Activated CD8-positive, alpha-beta T cell treated with anti-CD3 and anti-CD28 coated beads, Interleukin-2, amount 10 ng/mL, durations not matched to agents 7 days and 5 days (primary cell): ENCODE results near the gene ERMN. TPM values are rescaled to one million over a fixed set of nuclear protein-coding genes. Genes with fewer than 3 reads are reported as not detected.
"Not testable (repeated sequence)": the region's sequence is repeated elsewhere in the genome, so short reads cannot be mapped to it uniquely, and the experiment has no call there.

Experiments used
- ATAC-seq: fragments of 150-1000 bp; cut with Tn5 transposase; one replicate; pipeline ENCODE4 v1.10.0; 2021; ENCODE audit warnings: moderate library complexity
- CTCF ChIA-PET: fragments of 350-600 bp; sonication (Branson Sonifier 250); formaldehyde crosslinking; loops from one replicate; lab custom pipeline; 2021; ENCODE audit warnings: antibody characterized with exemption; lab: Charles Lee
- POLR2A ChIA-PET: fragments of 350-600 bp; sonication (Branson Sonifier 250); formaldehyde crosslinking; loops from one replicate; lab custom pipeline; 2021; ENCODE audit warnings: antibody characterized with exemption; lab: Charles Lee
- DNase-seq: peaks from one replicate; pipeline ENCODE4 v3.0.0-alpha.2; 2020
- H3K27ac Mint-ChIP-seq: one replicate; pipeline ENCODE4 v1.8.0; 2021; ENCODE audit warnings: mild to moderate bottlenecking, mixed read lengths
- H3K27me3 Mint-ChIP-seq: one replicate; pipeline ENCODE4 v1.8.0; 2021; ENCODE audit warnings: low read depth, mixed read lengths
- H3K36me3 Mint-ChIP-seq: one replicate; pipeline ENCODE4 v1.8.0; 2021; ENCODE audit warnings: low read depth, mixed read lengths
- H3K4me1 Mint-ChIP-seq: one replicate; pipeline ENCODE4 v1.8.0; 2021; ENCODE audit warnings: low read depth, mixed read lengths
- H3K4me3 Mint-ChIP-seq: one replicate; pipeline ENCODE4 v1.8.0; 2021; ENCODE audit warnings: mild to moderate bottlenecking, mixed read lengths
- H3K9me3 Mint-ChIP-seq: one replicate; pipeline ENCODE4 v1.8.0; 2022; ENCODE audit warnings: mixed read lengths; ENCODE audit not compliant: insufficient read depth
- total RNA-seq, 2 experiments: library from RNA; stranded (reverse); gene quantifications; one replicate each; pipeline ENCODE4 v1.2.3, GENCODE V29; 2021

The ERMN gene, protein sequence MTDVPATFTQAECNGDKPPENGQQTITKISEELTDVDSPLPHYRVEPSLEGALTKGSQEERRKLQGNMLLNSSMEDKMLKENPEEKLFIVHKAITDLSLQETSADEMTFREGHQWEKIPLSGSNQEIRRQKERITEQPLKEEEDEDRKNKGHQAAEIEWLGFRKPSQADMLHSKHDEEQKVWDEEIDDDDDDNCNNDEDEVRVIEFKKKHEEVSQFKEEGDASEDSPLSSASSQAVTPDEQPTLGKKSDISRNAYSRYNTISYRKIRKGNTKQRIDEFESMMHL
- 1 to 10 TPM; 2.2 to 3.2 TPM for total RNA-seq

- DNase-seq (no peak), ATAC-seq (no peak)
- Mint-ChIP-seq H3K4me1 (peaks cover 38% of the 10 kb centered on the region), H3K27ac (no peak within 1 kb of the TSS), H3K4me3 (no peak within 1 kb of the TSS), H3K27me3 (no peaks in the 10 kb centered on the region), H3K36me3 (peaks cover 16% of the 10 kb centered on the region), H3K9me3 (no peaks in the 10 kb centered on the region)
- CTCF ChIA-PET = interaction anchor here (1.0 to 28.3 kb wide), 19 partner anchors 9 to 303 kb away, joined by 3 to 442 read pairs (median 11); partner anchors contain the start of genes ACVR1C and CYTIP
- POLR2A ChIA-PET = interaction anchor here (0.7 to 2.6 kb wide), 4 partner anchors 93 to 145 kb away, joined by 3 to 20 read pairs (median 4); no protein-coding TSS in a partner anchor
Observed at GRCh38 chr2:157325786-157326185, at the start of gene ERMN. ERMN (minus strand) TSS chr2:157325824; CDS start chr2:157325642, 182 bp downstream.

- no peak overlapping the region for H3K4me3 Mint-ChIP-seq
- no peak overlapping the region for H3K27ac Mint-ChIP-seq
- no peak for DNase-seq
- ATAC-seq = no peak
- H3K4me1 Mint-ChIP-seq = peaks cover 6% of the 10 kb centered on the region
- peaks cover 32% of the 10 kb centered on the region for H3K9me3 Mint-ChIP-seq
- CTCF ChIA-PET = no interaction called here
- POLR2A ChIA-PET = no interaction called here
- peaks cover 34% of the 10 kb centered on the region for H3K36me3 Mint-ChIP-seq
- H3K27me3 Mint-ChIP-seq = no peaks in the 10 kb centered on the region
Observed at GRCh38 chr2:157375384-157375783, 49.8 kb upstream of the ERMN start.

- H3K27me3 Mint-ChIP-seq, DNase-seq, H3K27ac Mint-ChIP-seq, CTCF ChIA-PET, POLR2A ChIA-PET, H3K4me3 Mint-ChIP-seq, ATAC-seq: not testable (repeated sequence)
- H3K9me3 Mint-ChIP-seq = peaks cover 10% of the 10 kb centered on the region
- peaks cover 22% of the 10 kb centered on the region for H3K4me1 Mint-ChIP-seq
- H3K36me3 Mint-ChIP-seq = peaks cover 26% of the 10 kb centered on the region
Observed at GRCh38 chr2:157368508-157368907, 42.9 kb upstream of the ERMN start.

GRCh38 chr2:157367704-157368103, 42.1 kb upstream of the ERMN start:
- DNase-seq = no peak
- Mint-ChIP-seq H3K4me3 (no peak overlapping the region), H3K9me3 (peaks cover 18% of the 10 kb centered on the region), H3K36me3 (peaks cover 33% of the 10 kb centered on the region), H3K27ac (no peak overlapping the region), H3K27me3 (no peaks in the 10 kb centered on the region), H3K4me1 (peaks cover 28% of the 10 kb centered on the region)
- ATAC-seq = no peak
- CTCF ChIA-PET = interaction anchor here (0.9 to 4.8 kb wide), 2 partner anchors 15 to 32 kb away, joined by 3 to 30 read pairs; no protein-coding TSS in a partner anchor
- POLR2A ChIA-PET = no interaction called here

GRCh38 chr2:157364257-157364974, 38.8 kb upstream of the ERMN start:
- H3K27ac Mint-ChIP-seq = peak overlapping the region; percentile 62
- peak overlapping the region; percentile 31 for H3K4me3 Mint-ChIP-seq
- H3K4me1 Mint-ChIP-seq = peaks cover 28% of the 10 kb centered on the region
- ATAC-seq (peak; percentile 73), DNase-seq (peak; percentile 50)
- ChIA-PET POLR2A (interaction anchor here (0.7 to 1.1 kb wide), 3 partner anchors 8 to 75 kb away, joined by 3 to 4 read pairs (median 3); no protein-coding TSS in a partner anchor), CTCF (interaction anchor here (0.6 to 4.8 kb wide), 6 partner anchors 11 to 109 kb away, joined by 3 to 30 read pairs (median 4); no protein-coding TSS in a partner anchor)
- peaks cover 62% of the 10 kb centered on the region for H3K36me3 Mint-ChIP-seq
- H3K27me3 Mint-ChIP-seq = no peaks in the 10 kb centered on the region
- peaks cover 42% of the 10 kb centered on the region for H3K9me3 Mint-ChIP-seq

GRCh38 chr2:157363612-157364101, 38.0 kb upstream of the ERMN start:
- peaks cover 28% of the 10 kb centered on the region for H3K4me1 Mint-ChIP-seq
- H3K27me3 Mint-ChIP-seq = no peaks in the 10 kb centered on the region
- peaks cover 46% of the 10 kb centered on the region for H3K9me3 Mint-ChIP-seq
- peak overlapping the region; percentile 62 for H3K27ac Mint-ChIP-seq
- peaks cover 66% of the 10 kb centered on the region for H3K36me3 Mint-ChIP-seq
- DNase-seq (no peak), ATAC-seq (peak; percentile 18)
- ChIA-PET CTCF (interaction anchor here (1.1 to 4.8 kb wide), 4 partner anchors 11 to 36 kb away, joined by 3 to 30 read pairs (median 6); no protein-coding TSS in a partner anchor), POLR2A (interaction anchor here (0.7 kb wide), 1 partner anchor 41 kb away, joined by 3 read pairs; no protein-coding TSS in a partner anchor)
- peak overlapping the region; percentile 3 for H3K4me3 Mint-ChIP-seq

GRCh38 chr2:157362627-157363026, 37.0 kb upstream of the ERMN start:
- Mint-ChIP-seq H3K27ac (no peak overlapping the region), H3K4me1 (peaks cover 28% of the 10 kb centered on the region), H3K36me3 (peaks cover 66% of the 10 kb centered on the region), H3K27me3 (no peaks in the 10 kb centered on the region), H3K9me3 (peaks cover 45% of the 10 kb centered on the region), H3K4me3 (no peak overlapping the region)
- POLR2A ChIA-PET = no interaction called here
- ATAC-seq = no peak
- CTCF ChIA-PET = interaction anchor here (4.8 kb wide), 1 partner anchor 26 kb away, joined by 30 read pairs; no protein-coding TSS in a partner anchor
- DNase-seq = no peak

GRCh38 chr2:157361526-157361925, 35.9 kb upstream of the ERMN start:
- H3K4me1 Mint-ChIP-seq = peaks cover 28% of the 10 kb centered on the region
- ChIA-PET CTCF (no interaction called here), POLR2A (no interaction called here)
- H3K4me3 Mint-ChIP-seq = no peak overlapping the region
- DNase-seq (no peak), ATAC-seq (no peak)
- H3K9me3 Mint-ChIP-seq = peaks cover 39% of the 10 kb centered on the region
- peaks cover 62% of the 10 kb centered on the region for H3K36me3 Mint-ChIP-seq
- no peaks in the 10 kb centered on the region for H3K27me3 Mint-ChIP-seq
- peak overlapping the region; percentile 3 for H3K27ac Mint-ChIP-seq

- Mint-ChIP-seq H3K9me3 (peaks cover 36% of the 10 kb centered on the region), H3K27me3 (no peaks in the 10 kb centered on the region), H3K4me3 (no peak overlapping the region), H3K4me1 (peaks cover 17% of the 10 kb centered on the region), H3K36me3 (peaks cover 53% of the 10 kb centered on the region), H3K27ac (no peak overlapping the region)
- POLR2A ChIA-PET = no interaction called here
- ATAC-seq (no peak), DNase-seq (no peak)
- CTCF ChIA-PET = interaction anchor here (5.0 kb wide), 1 partner anchor 23 kb away, joined by 33 read pairs; no protein-coding TSS in a partner anchor
Observed at GRCh38 chr2:157359628-157360027, 34.0 kb upstream of the ERMN start.

GRCh38 chr2:157355618-157356017, 30.0 kb upstream of the ERMN start:
- H3K9me3 Mint-ChIP-seq = peaks cover 10% of the 10 kb centered on the region
- peaks cover 21% of the 10 kb centered on the region for H3K36me3 Mint-ChIP-seq
- no peak overlapping the region for H3K27ac Mint-ChIP-seq
- no peaks in the 10 kb centered on the region for H3K4me1 Mint-ChIP-seq
- ChIA-PET POLR2A (interaction anchor here (0.8 kb wide), 1 partner anchor 9 kb away, joined by 3 read pairs; no protein-coding TSS in a partner anchor), CTCF (interaction anchor here (0.6 to 5.0 kb wide), 3 partner anchors 8 to 21 kb away, joined by 3 to 33 read pairs (median 3); no protein-coding TSS in a partner anchor)
- ATAC-seq = no peak
- DNase-seq = no peak
- H3K4me3 Mint-ChIP-seq = no peak overlapping the region
- H3K27me3 Mint-ChIP-seq = no peaks in the 10 kb centered on the region

DNA sequence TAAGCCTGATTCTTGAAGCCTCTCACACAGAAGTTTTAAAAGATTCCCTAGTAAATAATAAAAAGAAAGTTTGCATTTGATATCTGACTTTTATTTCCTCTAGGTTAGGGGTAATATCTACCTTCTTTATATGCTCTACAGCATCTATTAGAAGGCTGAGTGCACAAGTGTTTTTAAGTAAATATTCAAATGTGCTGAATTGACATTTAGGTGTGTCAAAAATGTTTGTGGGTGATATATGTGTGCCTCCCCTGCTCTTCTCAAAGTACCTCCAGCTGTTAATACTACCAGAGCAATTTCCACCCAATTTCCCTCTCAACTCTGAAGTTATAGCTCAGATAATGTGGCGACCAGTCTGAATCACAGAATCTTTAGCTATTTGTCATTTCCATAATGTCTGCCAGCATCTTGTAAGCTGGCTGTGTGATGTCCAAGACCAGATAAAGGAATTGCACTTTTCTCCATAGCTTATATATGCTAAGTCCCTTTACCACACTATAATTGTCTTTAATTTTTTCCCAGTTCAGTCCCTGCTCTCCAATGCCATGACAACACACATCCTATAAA, 24.4 kb upstream of the ERMN start:
- H3K27ac Mint-ChIP-seq = no peak overlapping the region
- H3K36me3 Mint-ChIP-seq = peaks cover 18% of the 10 kb centered on the region
- DNase-seq (no peak), ATAC-seq (no peak)
- no peaks in the 10 kb centered on the region for H3K27me3 Mint-ChIP-seq
- H3K9me3 Mint-ChIP-seq = peaks cover 13% of the 10 kb centered on the region
- POLR2A ChIA-PET = interaction anchor here (0.7 kb wide), 1 partner anchor 70 kb away, joined by 3 read pairs; no protein-coding TSS in a partner anchor
- CTCF ChIA-PET = interaction anchor here (1.2 to 8.7 kb wide), 3 partner anchors 14 to 23 kb away, joined by 4 to 151 read pairs (median 6); no protein-coding TSS in a partner anchor
- H3K4me3 Mint-ChIP-seq = no peak overlapping the region
- H3K4me1 Mint-ChIP-seq = peaks cover 14% of the 10 kb centered on the region
